IMR-90 (cell line): ENCODE results near the gene CTCF. TPM values are rescaled to one million over a fixed set of nuclear protein-coding genes. Genes with fewer than 3 reads are reported as not detected.

Experiments used
- ATAC-seq: fragments of 200-7000 bp; cut with Tn5 transposase; 2 replicates; pipeline ENCODE4 v1.9.1; 2020; ENCODE audit warnings: low read depth, mild to moderate bottlenecking, moderate library complexity
- BruUV-seq: library from RNA; stranded (reverse); fragments of 400-500 nt; replicated peaks from 2 replicates; lab custom pipeline; 2021; lab: Mats Ljungman, UMichigan
- CTCF ChIA-PET: fragments of 300-600 bp; formaldehyde crosslinking; extraction: SDS; loops from one replicate; lab custom pipeline; 2021; ENCODE audit warnings: antibody characterized with exemption; lab: Yijun Ruan, JAX
- POLR2A ChIA-PET: fragments of 300-600 bp; sonication (Branson Sonifier 250); formaldehyde crosslinking; loops from one replicate; lab custom pipeline; 2022; ENCODE audit warnings: antibody characterized with exemption; ENCODE audit not compliant: unreplicated experiment; lab: Charles Lee
- DNase-seq: peaks from one replicate; pipeline ENCODE4 v3.0.0; 2013
- H2AFZ ChIP-seq: replicated peaks from 2 replicates; pipeline ENCODE3; 2013; ENCODE audit warnings: low read length, mild to moderate bottlenecking; ENCODE audit not compliant: poor library complexity
- H2AK5ac ChIP-seq: 2 replicates; pipeline ENCODE4 v1.6.1; 2013; ENCODE audit warnings: low read depth, low read length, inconsistent platforms
- H2AK9ac ChIP-seq: replicated peaks from 2 replicates; pipeline ENCODE3; 2013; ENCODE audit warnings: mild to moderate bottlenecking, low read depth, low read length, moderate library complexity; ENCODE audit not compliant: poor library complexity
- H2BK120ac ChIP-seq: 2 replicates; pipeline ENCODE4 v1.6.1; 2013; ENCODE audit warnings: low read depth, low read length, inconsistent platforms
- H2BK15ac ChIP-seq: 3 replicates; pipeline ENCODE4 v1.6.1; 2013; ENCODE audit warnings: low read depth, low read length, inconsistent platforms
- H2BK20ac ChIP-seq: 2 replicates; pipeline ENCODE4 v1.6.1; 2013; ENCODE audit warnings: low read depth, mild to moderate bottlenecking, inconsistent platforms, low read length, moderate library complexity
- H2BK5ac ChIP-seq: 2 replicates; pipeline ENCODE4 v1.6.1; 2013; ENCODE audit warnings: mild to moderate bottlenecking, low read depth, low read length, inconsistent platforms; ENCODE audit not compliant: poor library complexity, severe bottlenecking
- H3K14ac ChIP-seq: replicated peaks from 2 replicates; pipeline ENCODE4 v1.6.1; 2013; ENCODE audit warnings: low read depth, low read length, inconsistent platforms
- H3K18ac ChIP-seq: 2 replicates; pipeline ENCODE4 v1.6.1; 2013; ENCODE audit warnings: low read depth, low read length, control low read depth
- H3K23ac ChIP-seq: 2 replicates; pipeline ENCODE4 v1.6.1; 2013; ENCODE audit warnings: low read depth, low read length, inconsistent platforms
- H3K27ac ChIP-seq: 2 replicates; pipeline ENCODE4 v1.5.1; 2013; ENCODE audit warnings: mild to moderate bottlenecking, control low read depth, low read length; ENCODE audit not compliant: insufficient read depth
- H3K27me3 ChIP-seq: 2 replicates; pipeline ENCODE4 v1.6.1; 2013; ENCODE audit warnings: low read length; ENCODE audit not compliant: control insufficient read depth, insufficient read depth
- H3K36me3 ChIP-seq: 2 replicates; pipeline ENCODE4 v1.6.1; 2013; ENCODE audit warnings: low read length, mixed read lengths; ENCODE audit not compliant: control insufficient read depth, insufficient read depth
- H3K4ac ChIP-seq: 2 replicates; pipeline ENCODE4 v1.6.1; 2013; ENCODE audit warnings: low read depth, low read length, inconsistent platforms
- H3K4me1 ChIP-seq: 2 replicates; pipeline ENCODE4 v1.6.1; 2013; ENCODE audit warnings: low read length, mixed read lengths; ENCODE audit not compliant: control insufficient read depth, insufficient read depth
- H3K4me2 ChIP-seq: 2 replicates; pipeline ENCODE4 v1.6.1; 2013; ENCODE audit warnings: low read depth, mild to moderate bottlenecking, control low read depth, low read length, moderate library complexity
- H3K4me3 ChIP-seq: 2 replicates; pipeline ENCODE4 v1.5.1; 2013; ENCODE audit warnings: low read depth, mild to moderate bottlenecking, control low read depth, low read length, moderate library complexity; ENCODE audit not compliant: insufficient read depth
- H3K56ac ChIP-seq: 2 replicates; pipeline ENCODE4 v1.6.1; 2013; ENCODE audit warnings: low read length, inconsistent platforms; ENCODE audit not compliant: insufficient read depth; ENCODE audit errors: extremely low read depth
- H3K79me1 ChIP-seq, 2 experiments: 2 replicates each; pipeline ENCODE4 v1.6.1; 2013; ENCODE audit warnings: low read length in 2 of 2, inconsistent platforms in 1 of 2, low read depth in 1 of 2
- H3K9ac ChIP-seq: 2 replicates; pipeline ENCODE4 v1.6.1; 2013; ENCODE audit warnings: low read depth, low read length, control low read depth
- H3K9me1 ChIP-seq: 2 replicates; pipeline ENCODE4 v1.6.1; 2013; ENCODE audit warnings: low read length, inconsistent platforms; ENCODE audit not compliant: insufficient read depth
- H3K9me3 ChIP-seq: 2 replicates; pipeline ENCODE4 v1.6.1; 2013; ENCODE audit warnings: low read length; ENCODE audit not compliant: control insufficient read depth, insufficient read depth
- H4K20me1 ChIP-seq: 2 replicates; pipeline ENCODE4 v1.6.1; 2013; ENCODE audit warnings: low read length, inconsistent platforms; ENCODE audit not compliant: insufficient read depth
- H4K5ac ChIP-seq: 2 replicates; pipeline ENCODE4 v1.6.1; 2013; ENCODE audit warnings: mild to moderate bottlenecking, low read depth, low read length, control low read depth
- H4K8ac ChIP-seq, 2 experiments: 2 replicates each; pipeline ENCODE4 v1.6.1; 2013; ENCODE audit warnings: low read depth in 2 of 2, low read length in 2 of 2, control low read depth in 1 of 2, inconsistent platforms in 1 of 2
- H4K91ac ChIP-seq: 2 replicates; pipeline ENCODE4 v1.6.1; 2013; ENCODE audit warnings: low read depth, low read length, inconsistent platforms; ENCODE audit not compliant: insufficient read depth
- CHD1 ChIP-seq: IDR thresholded peaks from 2 replicates; pipeline ENCODE4 v1.6.1; 2012; ENCODE audit warnings: low read depth, low read length, improper control_type of control experiment
- FOS ChIP-seq: fragments of 150-350 bp; IDR thresholded peaks from 2 replicates; pipeline ENCODE4 v1.6.1; 2016; ENCODE audit warnings: low read depth, low read length
- MAFK ChIP-seq: IDR thresholded peaks from 2 replicates; pipeline ENCODE4 v1.6.1; 2012; ENCODE audit warnings: low read depth, low read length, improper control_type of control experiment
- MAZ ChIP-seq: IDR thresholded peaks from 2 replicates; pipeline ENCODE4 v1.6.1; 2012; ENCODE audit warnings: low read depth, mild to moderate bottlenecking, low read length, improper control_type of control experiment, moderate library complexity, borderline replicate concordance
- MXI1 ChIP-seq: IDR thresholded peaks from 2 replicates; pipeline ENCODE4 v1.6.1; 2012; ENCODE audit warnings: low read depth, mild to moderate bottlenecking, low read length, moderate library complexity, borderline replicate concordance
- RAD21 ChIP-seq: IDR thresholded peaks from 2 replicates; pipeline ENCODE4 v1.6.1; 2012; ENCODE audit warnings: low read length, improper control_type of control experiment
- RFX5 ChIP-seq: IDR thresholded peaks from 2 replicates; pipeline ENCODE4 v1.8.0; 2012; ENCODE audit warnings: low read depth, mild to moderate bottlenecking, low read length, moderate library complexity
- SMC3 ChIP-seq: fragments of 150-350 bp; IDR thresholded peaks from 2 replicates; pipeline ENCODE4 v1.6.1; 2016; ENCODE audit warnings: low read depth, mild to moderate bottlenecking, antibody characterized with exemption, low read length, moderate library complexity
- WGBS, 2 experiments: methylation state at CpG; one replicate each; pipeline versions ENCODE4 v1.1.5 to v1.1.7; 2013; ENCODE audit warnings: missing lambda C conversion rate in 2 of 2; ENCODE audit not compliant: insufficient read length in 1 of 2; ENCODE audit errors: extremely low coverage in 2 of 2; 5-methylcytosine and 5-hydroxymethylcytosine counted together
- dilution Hi-C: fragments of 300-500 bp; cut with HindIII; formaldehyde crosslinking; loops from one replicate; pipeline ENCODE4 v1.14.3; 2018; ENCODE audit warnings: low sequenced_read_pairs; ENCODE audit not compliant: unreplicated experiment
- in situ Hi-C: fragments of 300-500 bp; cut with MboI; formaldehyde crosslinking; loops from 3 replicates; pipeline ENCODE4 v1.14.3; 2019; ENCODE audit warnings: low sequenced_read_pairs, inconsistent platforms, mixed read lengths
- intact Hi-C: fragments of 100-400 bp; cut with micrococcal nuclease; formaldehyde crosslinking; loops from 2 replicates; pipeline ENCODE4 v1.10.0; 2022
- microRNA-seq, 2 experiments: library from miRNA; stranded (forward) in 1 of 2; unstranded in 1 of 2; fragments of 10-50 nt in 1 of 2; fragments of <30 nt in 1 of 2; gene quantifications in 1 of 2; microRNA quantifications in 1 of 2; one replicate each; pipeline versions ENCODE3 to v1.1.0; 2013 to 2020; ENCODE audit not compliant: insufficient read depth in 1 of 2, insufficient read length in 1 of 2, unreplicated experiment in 1 of 2
- polyA plus RNA-seq, 3 experiments: library from polyadenylated mRNA; depleted of rRNA; stranded (reverse); fragments of >200 nt; gene quantifications; 2 replicates each; pipeline ENCODE4 v1.2.3, GENCODE V29; 2012; ENCODE audit warnings: low replicate concordance in 1 of 3
- small RNA-seq, 5 experiments: library from RNA; depleted of rRNA; stranded (forward); fragments of <200 nt; gene quantifications; one replicate each; pipeline ENCODE3, GENCODE V24; 2012
- total RNA-seq: library from RNA; depleted of rRNA; stranded (reverse); fragments of >200 nt; gene quantifications from 2 replicates; pipeline ENCODE4 v1.2.3, GENCODE V29; 2012; rRNA removed
- TF ChIP-seq, protein P1 (sequence below): fragments of 150-350 bp; IDR thresholded peaks from 2 replicates; pipeline ENCODE4 v1.6.1; 2017; ENCODE audit warnings: mild to moderate bottlenecking, antibody characterized with exemption, low read length, low read depth

CTCF gene
- total and polyA plus RNA-seq, 2 of the 4 experiments (the other 2 are of a cell fraction), result 16.1 to 22.8 TPM

DNA sequence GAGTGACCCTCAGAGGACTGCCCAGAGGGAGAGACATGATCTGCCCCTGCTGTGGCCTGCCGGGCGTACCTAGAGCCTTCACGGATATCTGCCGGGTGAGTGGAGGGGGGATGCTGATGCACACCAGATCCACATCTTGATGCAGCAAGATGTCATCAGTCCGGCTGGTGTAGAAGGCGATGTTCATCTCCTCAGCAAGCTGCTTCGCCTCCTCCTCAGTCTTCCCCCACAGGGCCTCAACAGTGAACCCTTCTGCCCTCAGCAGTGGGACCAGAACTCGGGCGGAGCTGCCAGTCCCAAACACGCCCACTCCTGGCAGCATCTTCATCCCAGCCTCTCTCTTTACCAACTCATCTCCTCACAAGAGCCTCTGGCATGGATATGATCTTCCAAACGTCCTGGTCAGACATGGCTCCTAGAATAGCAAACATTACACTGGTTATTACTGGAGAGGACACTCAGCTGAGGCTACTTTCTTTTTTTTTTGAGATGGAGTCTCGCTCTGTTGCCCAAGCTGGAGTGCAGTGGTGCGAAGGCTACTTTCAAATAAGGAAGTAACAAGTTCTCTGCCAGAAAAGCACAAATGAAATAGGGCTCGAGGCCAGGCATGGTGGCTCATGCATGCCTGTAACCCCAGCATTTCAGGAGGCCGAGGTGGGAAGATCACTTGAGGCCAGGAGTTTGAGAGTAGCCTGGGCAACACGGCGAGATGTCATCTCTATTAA lies 123.2 kb downstream of the CTCF start:
- Histone ChIP-seq H4K8ac (no peak overlapping the region), H2AK5ac (no peak overlapping the region), H2AFZ (no peak overlapping the region), H3K9ac (no peak overlapping the region), H3K18ac (no peak overlapping the region), H3K36me3 (peaks cover 17% of the 10 kb centered on the region), H4K91ac (no peak overlapping the region), H3K23ac (no peak overlapping the region), H3K27ac (no peak overlapping the region), H3K9me3 (no peaks in the 10 kb centered on the region), H3K14ac (no peak overlapping the region), H2BK20ac (no peak overlapping the region), H4K20me1 (no peaks in the 10 kb centered on the region), H3K4ac (no peak overlapping the region), H2BK5ac (no peak overlapping the region), H3K27me3 (no peaks in the 10 kb centered on the region), H4K5ac (no peak overlapping the region), H3K4me1 (peaks cover 2% of the 10 kb centered on the region; the same call in 1 of the 2 replicates), H3K9me1 (peaks cover 10% of the 10 kb centered on the region), H3K4me3 (no peak overlapping the region), H2BK120ac (no peak overlapping the region), H3K4me2 (no peak overlapping the region), H3K79me1 (peaks cover 8 to 36% of the 10 kb centered on the region in 2 experiments; a peak in 3 of 4 replicates), H2AK9ac (no peak overlapping the region), H3K56ac (no peak overlapping the region), H2BK15ac (no peak overlapping the region)
- in situ Hi-C loops (no loop called here), dilution Hi-C loops (no loop called here), intact Hi-C loops (no loop called here)
- ATAC-seq, result no peak
- CTCF ChIA-PET, result no interaction called here
- no peak for TF ChIP-seq MAZ
- TF ChIP-seq MAFK, result no peak
- no peak for TF ChIP-seq MXI1
- no peak for TF ChIP-seq RFX5
- no peak for TF ChIP-seq FOS
- TF ChIP-seq, protein P1, sequence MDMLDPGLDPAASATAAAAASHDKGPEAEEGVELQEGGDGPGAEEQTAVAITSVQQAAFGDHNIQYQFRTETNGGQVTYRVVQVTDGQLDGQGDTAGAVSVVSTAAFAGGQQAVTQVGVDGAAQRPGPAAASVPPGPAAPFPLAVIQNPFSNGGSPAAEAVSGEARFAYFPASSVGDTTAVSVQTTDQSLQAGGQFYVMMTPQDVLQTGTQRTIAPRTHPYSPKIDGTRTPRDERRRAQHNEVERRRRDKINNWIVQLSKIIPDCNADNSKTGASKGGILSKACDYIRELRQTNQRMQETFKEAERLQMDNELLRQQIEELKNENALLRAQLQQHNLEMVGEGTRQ, result no peak
- no peak for TF ChIP-seq CHD1
- TF ChIP-seq SMC3, result no peak
- no peak for TF ChIP-seq RAD21
- POLR2A ChIA-PET, result no interaction called here
- 80% methylated on average over 4 of the region's 17 CpGs; no CpG with 5 or more reads in 1 of the 2 experiments for WGBS, 2 experiments
- no TSS peak for BruUV-seq
- no peak for DNase-seq

Small RNA genes within 50 kb of the gene (microRNA-seq; reads per million reads assigned to microRNA genes)
- not detected for gene AC027682.3 (ENCODE audit: insufficient read depth, insufficient read length)

Small RNA genes within 50 kb of the gene (small RNA-seq; reads per million reads assigned to genes)
- gene AC027682.3, result 0 reads per million in 5 experiments

Other genes with a start within 250 kb of the CTCF start
- under 0.01 TPM in 1 of 2 replicates, not detected in the other for gene KCTD19, start 235.8 kb upstream of the CTCF start, total RNA-seq
- 0.07 and 0.36 TPM in 2 replicates for gene KCTD19, start 235.8 kb upstream of the CTCF start, polyA plus RNA-seq (2012; rRNA removed)
- 0.18 TPM in 1 of 2 replicates, not detected in the other for gene LRRC36, start 235.7 kb upstream of the CTCF start, total RNA-seq
- 0.20 and 0.29 TPM in 2 replicates for gene LRRC36, start 235.7 kb upstream of the CTCF start, polyA plus RNA-seq (2012; rRNA removed)
- 0.54 and 0.56 TPM in 2 replicates for gene TPPP3, start 169.0 kb upstream of the CTCF start, total RNA-seq
- gene TPPP3, start 169.0 kb upstream of the CTCF start, polyA plus RNA-seq (2012; rRNA removed), result 2.2 and 2.4 TPM in 2 replicates
- gene ZDHHC1, start 146.0 kb upstream of the CTCF start, total RNA-seq, result 1.7 and 2.0 TPM in 2 replicates
- gene ZDHHC1, start 146.0 kb upstream of the CTCF start, polyA plus RNA-seq (2012; rRNA removed), result 5.9 and 6.1 TPM in 2 replicates
- not detected in 2 replicates for gene HSD11B2, start 131.4 kb upstream of the CTCF start, total RNA-seq
- gene HSD11B2, start 131.4 kb upstream of the CTCF start, polyA plus RNA-seq (2012; rRNA removed), result 0.26 and 0.27 TPM in 2 replicates
- 112 and 128 TPM in 2 replicates for gene ATP6V0D1, start 81.4 kb upstream of the CTCF start, total RNA-seq
- 123 and 124 TPM in 2 replicates for gene ATP6V0D1, start 81.4 kb upstream of the CTCF start, polyA plus RNA-seq (2012; rRNA removed)
- gene AGRP, start 79.0 kb upstream of the CTCF start, total RNA-seq, result not detected in 2 replicates
- gene AGRP, start 79.0 kb upstream of the CTCF start, polyA plus RNA-seq (2012; rRNA removed), result not detected in 2 replicates
- 9.5 and 15.8 TPM in 2 replicates for gene RIPOR1, start 33.7 kb upstream of the CTCF start, total RNA-seq
- gene RIPOR1, start 33.7 kb upstream of the CTCF start, polyA plus RNA-seq (2012; rRNA removed), result 33.0 and 41.3 TPM in 2 replicates
- gene CARMIL2, start 82.6 kb downstream of the CTCF start, total RNA-seq, result 0.18 and 0.28 TPM in 2 replicates
- gene CARMIL2, start 82.6 kb downstream of the CTCF start, polyA plus RNA-seq (2012; rRNA removed), result 0.77 and 0.97 TPM in 2 replicates
- 12.8 and 15.6 TPM in 2 replicates for gene ACD, start 97.7 kb downstream of the CTCF start, total RNA-seq
- gene ACD, start 97.7 kb downstream of the CTCF start, polyA plus RNA-seq (2012; rRNA removed), result 31.1 and 38.9 TPM in 2 replicates
- gene PARD6A, start 98.4 kb downstream of the CTCF start, total RNA-seq, result 0.28 and 0.36 TPM in 2 replicates
- gene PARD6A, start 98.4 kb downstream of the CTCF start, polyA plus RNA-seq (2012; rRNA removed), result 0.55 and 0.65 TPM in 2 replicates
- 2.9 and 3.1 TPM in 2 replicates for gene ENKD1, start 104.2 kb downstream of the CTCF start, total RNA-seq
- 6.3 and 7.8 TPM in 2 replicates for gene ENKD1, start 104.2 kb downstream of the CTCF start, polyA plus RNA-seq (2012; rRNA removed)
- 0.28 and 0.54 TPM in 2 replicates for gene C16orf86, start 104.3 kb downstream of the CTCF start, total RNA-seq
- 0.63 and 0.70 TPM in 2 replicates for gene C16orf86, start 104.3 kb downstream of the CTCF start, polyA plus RNA-seq (2012; rRNA removed)
- 15.8 and 18.1 TPM in 2 replicates for gene GFOD2, start 156.8 kb downstream of the CTCF start, total RNA-seq
- 12.3 and 13.3 TPM in 2 replicates for gene GFOD2, start 156.8 kb downstream of the CTCF start, polyA plus RNA-seq (2012; rRNA removed)
- gene RANBP10, start 244.0 kb downstream of the CTCF start, total RNA-seq, result 2.2 and 2.7 TPM in 2 replicates
- 12.1 and 13.0 TPM in 2 replicates for gene RANBP10, start 244.0 kb downstream of the CTCF start, polyA plus RNA-seq (2012; rRNA removed)
- 0.56 and 0.72 TPM in 2 replicates for gene TSNAXIP1, start 244.4 kb downstream of the CTCF start, total RNA-seq
- gene TSNAXIP1, start 244.4 kb downstream of the CTCF start, polyA plus RNA-seq (2012; rRNA removed), result 1.4 and 1.6 TPM in 2 replicates